ENCODE data around the gene EGLN2. TPM values are rescaled to one million over a fixed set of nuclear protein-coding genes. Genes with fewer than 3 reads are reported as not detected.
"Not testable (repeated sequence)": the region's sequence is repeated elsewhere in the genome, so short reads cannot be mapped to it uniquely, and the experiment has no call there.

The EGLN2 gene
- total RNA-seq, 2 donors from 2014 or later: 41.7 to 61.3 TPM

DNA sequence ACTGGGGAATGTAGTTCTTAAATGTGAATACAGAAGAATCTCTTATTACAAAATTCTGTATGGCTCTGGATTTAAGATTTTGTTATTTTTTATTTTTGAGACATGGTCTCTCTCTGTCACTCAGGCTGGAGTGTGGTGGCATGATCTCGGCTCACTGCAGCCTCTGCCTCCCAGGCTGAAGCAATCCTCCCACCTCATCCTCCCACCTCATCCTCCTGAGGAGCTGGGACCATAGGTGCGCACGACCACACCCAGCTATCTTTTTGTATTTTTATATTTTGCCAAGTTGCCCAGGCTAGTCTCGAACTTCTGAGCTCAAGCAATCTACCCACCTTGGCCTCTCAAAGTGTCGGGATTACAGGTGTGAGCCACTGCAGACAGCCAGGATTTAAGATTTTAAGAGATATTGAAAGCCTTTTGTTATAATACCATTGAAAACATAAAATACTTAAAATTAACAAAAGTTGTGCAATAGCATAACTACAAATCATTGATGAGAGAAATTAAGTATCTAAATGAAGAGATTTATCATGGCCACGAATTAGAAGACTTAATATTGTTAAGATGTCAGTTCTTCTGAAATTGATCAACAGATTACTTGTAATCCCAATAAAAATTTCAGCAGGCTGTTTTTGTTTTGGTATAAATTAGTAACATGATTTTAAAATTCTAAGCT lies 37.9 kb downstream of the EGLN2 start:
- no peaks in the 10 kb centered on the region for H3K9me3 ChIP-seq
- DNase-seq (ENCODE audit: low spot score): no peak

DNA sequence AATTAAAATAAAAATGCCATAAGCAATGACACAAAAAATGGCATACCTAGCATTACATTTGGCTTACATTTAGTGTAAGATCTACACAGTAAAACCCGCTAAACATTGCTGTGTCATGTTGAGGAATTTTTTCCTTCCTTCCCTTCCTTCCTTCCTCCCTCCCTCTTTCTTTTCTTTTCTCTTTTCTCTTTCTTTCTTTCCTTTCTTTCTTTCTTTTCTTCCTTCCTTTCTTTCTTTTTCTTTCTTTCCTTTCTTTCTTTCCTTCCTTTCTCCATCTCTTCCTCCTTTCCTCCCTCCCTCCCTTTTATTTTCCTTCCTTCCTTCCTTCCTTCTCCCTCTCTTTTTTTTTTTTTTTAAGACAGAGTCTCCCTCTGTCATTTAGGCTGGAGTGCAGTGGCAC lies 39.5 kb downstream of the EGLN2 start:
- H3K27me3 ChIP-seq; H3K4me3 ChIP-seq; H3K36me3 ChIP-seq; DNase-seq (ENCODE audit: low spot score); H3K27ac ChIP-seq; H3K9me3 ChIP-seq; H3K4me1 ChIP-seq: not testable (repeated sequence)

More for the DNA sequence above, 37.9 kb downstream of the EGLN2 start:
- Histone ChIP-seq H3K27me3 (no peaks in the 10 kb centered on the region), H3K4me1 (peaks cover 0 to 3% of the 10 kb centered on the region in 2 donors), H3K4me3 (no peak overlapping the region), H3K36me3 (no peaks in the 10 kb centered on the region), H3K27ac (no peak overlapping the region)
- TF ChIP-seq, protein P1, sequence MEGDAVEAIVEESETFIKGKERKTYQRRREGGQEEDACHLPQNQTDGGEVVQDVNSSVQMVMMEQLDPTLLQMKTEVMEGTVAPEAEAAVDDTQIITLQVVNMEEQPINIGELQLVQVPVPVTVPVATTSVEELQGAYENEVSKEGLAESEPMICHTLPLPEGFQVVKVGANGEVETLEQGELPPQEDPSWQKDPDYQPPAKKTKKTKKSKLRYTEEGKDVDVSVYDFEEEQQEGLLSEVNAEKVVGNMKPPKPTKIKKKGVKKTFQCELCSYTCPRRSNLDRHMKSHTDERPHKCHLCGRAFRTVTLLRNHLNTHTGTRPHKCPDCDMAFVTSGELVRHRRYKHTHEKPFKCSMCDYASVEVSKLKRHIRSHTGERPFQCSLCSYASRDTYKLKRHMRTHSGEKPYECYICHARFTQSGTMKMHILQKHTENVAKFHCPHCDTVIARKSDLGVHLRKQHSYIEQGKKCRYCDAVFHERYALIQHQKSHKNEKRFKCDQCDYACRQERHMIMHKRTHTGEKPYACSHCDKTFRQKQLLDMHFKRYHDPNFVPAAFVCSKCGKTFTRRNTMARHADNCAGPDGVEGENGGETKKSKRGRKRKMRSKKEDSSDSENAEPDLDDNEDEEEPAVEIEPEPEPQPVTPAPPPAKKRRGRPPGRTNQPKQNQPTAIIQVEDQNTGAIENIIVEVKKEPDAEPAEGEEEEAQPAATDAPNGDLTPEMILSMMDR (IDR thresholded peaks at IDR 0.05): no peak

DNA sequence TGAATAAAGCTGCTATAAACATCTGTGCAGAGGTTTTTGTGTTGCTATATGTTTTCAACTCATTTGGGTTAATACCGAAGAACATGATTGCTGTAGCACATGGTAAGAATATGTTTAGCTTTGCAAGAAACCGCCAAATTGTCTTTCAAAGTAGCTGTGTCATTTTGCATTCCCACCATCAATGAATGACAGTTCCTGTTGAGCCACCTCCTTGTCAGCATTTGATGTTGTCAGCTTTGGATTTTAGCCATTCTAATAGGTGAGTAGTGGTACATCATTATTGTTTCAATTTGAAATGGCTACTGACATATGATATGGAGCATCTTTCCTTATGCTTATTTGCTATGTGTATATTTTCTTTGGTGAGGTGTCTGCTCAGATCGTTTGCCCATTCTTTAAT lies 43.0 kb downstream of the EGLN2 start:
- H3K27me3 ChIP-seq; H3K36me3 ChIP-seq; H3K9me3 ChIP-seq; DNase-seq (ENCODE audit: low spot score); H3K4me3 ChIP-seq; H3K4me1 ChIP-seq; H3K27ac ChIP-seq: not testable (repeated sequence)

DNA sequence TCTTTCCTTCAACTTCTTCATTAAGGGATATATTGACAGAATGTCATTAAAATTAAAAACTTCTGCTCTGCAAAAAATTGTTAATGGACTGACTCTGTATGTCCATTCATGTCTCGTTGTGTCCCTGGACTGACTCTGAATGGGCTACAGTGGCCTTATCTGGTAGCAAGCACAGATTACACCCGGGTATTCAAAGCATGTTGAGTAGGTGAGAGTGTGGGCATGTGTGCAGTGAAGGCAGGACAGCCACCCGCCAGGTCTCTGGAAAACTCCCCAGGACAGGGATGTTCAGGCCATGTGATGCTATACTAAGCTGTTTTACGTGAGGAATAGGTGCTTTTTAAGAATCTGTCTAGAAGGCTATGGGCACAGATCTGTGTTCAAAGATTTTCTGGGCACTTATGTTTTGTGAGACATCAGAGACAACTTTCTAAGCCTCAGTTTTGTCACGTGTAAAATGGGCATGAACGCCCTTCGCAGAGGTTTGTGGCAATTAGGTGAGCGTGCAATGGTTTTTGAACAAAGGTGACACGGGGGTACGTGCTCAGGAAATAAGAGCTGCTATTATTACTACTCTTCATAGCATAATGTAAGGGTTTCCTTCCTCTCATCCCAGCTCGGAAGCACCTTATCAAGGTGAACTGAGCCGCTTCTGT lies 44.1 kb downstream of the EGLN2 start:
- not testable (repeated sequence) for H3K27me3 ChIP-seq; H3K4me1 ChIP-seq; H3K36me3 ChIP-seq; DNase-seq (ENCODE audit: low spot score); H3K27ac ChIP-seq; H3K9me3 ChIP-seq
- peak overlapping the region in 1 of 2 donors; percentile 23 for H3K4me3 ChIP-seq

DNA sequence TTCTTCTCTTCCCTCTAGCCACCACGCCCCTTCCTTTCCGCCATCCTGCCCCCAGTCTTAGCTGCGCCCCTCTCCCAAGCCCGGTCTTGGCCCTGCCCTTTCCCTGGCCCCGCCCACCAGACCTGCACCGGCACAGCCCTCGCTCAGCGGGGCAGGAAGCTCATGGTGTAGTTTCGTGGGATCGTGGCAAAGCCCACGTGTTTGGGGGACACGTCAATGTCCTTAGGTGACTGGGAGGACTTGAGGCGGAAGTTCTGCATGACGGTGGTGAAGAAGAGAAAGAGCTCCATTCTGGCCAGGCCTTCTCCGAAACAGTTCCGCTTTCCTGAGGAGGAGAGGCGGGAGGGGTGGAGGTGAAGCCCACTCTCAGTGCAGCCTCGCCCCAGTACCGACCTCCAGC lies 44.7 kb downstream of the EGLN2 start:
- H3K9me3 ChIP-seq; DNase-seq (ENCODE audit: low spot score); H3K27me3 ChIP-seq; H3K27ac ChIP-seq; H3K36me3 ChIP-seq; H3K4me1 ChIP-seq: not testable (repeated sequence)
- H3K4me3 ChIP-seq: peak overlapping the region in 1 of 2 donors; percentile 23

DNA sequence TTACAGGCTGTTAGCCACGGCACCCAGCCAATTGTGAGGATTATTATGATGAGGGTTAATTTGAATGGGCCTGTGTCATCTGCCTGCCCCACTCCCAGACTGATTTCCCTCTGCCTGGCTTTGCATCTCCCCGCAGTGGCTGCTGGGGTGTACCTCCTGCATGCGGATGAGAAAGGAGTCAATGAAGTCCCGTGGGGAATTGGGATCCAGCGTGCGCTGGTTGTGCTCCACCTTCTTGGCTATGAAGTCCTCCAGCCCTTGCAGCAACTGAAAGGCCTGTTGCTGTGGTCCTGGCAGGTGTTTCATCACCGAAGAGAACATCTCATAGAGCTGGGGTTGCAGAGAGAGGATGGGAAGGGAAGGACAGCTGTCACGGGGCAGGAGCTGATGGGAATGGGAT lies 47.7 kb downstream of the EGLN2 start:
- not testable (repeated sequence) for H3K27me3 ChIP-seq; H3K9me3 ChIP-seq; DNase-seq (ENCODE audit: low spot score); H3K27ac ChIP-seq; H3K4me1 ChIP-seq; H3K4me3 ChIP-seq; H3K36me3 ChIP-seq

DNA sequence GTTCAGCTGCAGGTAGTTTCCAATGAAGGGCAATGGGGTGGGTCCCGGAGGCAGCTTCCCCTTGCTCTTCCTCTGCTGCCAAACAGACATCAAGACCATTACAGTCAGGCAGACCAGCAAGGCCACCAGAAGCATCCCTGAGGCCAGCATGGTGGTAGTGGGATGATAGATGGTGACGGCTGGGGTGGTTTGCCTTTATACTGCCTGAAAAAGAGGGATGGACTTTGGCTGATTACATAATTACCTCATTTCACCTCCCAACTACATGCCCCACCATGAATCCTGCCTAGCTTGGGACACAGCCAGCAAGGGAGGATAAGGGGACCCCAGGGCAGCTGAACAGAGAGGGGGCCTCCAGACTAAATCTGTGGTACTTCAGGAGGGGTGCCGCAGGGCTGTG lies 51.3 kb downstream of the EGLN2 start, which contains the start of gene CYP2A6:
Gene CYP2A6, minus strand, starts transcription at position 171 of the 400 bp plus-strand sequence. Its CDS starts 21 bp downstream, at position 150.
- DNase-seq (ENCODE audit: low spot score); H3K27ac ChIP-seq: not testable (repeated sequence)

DNA sequence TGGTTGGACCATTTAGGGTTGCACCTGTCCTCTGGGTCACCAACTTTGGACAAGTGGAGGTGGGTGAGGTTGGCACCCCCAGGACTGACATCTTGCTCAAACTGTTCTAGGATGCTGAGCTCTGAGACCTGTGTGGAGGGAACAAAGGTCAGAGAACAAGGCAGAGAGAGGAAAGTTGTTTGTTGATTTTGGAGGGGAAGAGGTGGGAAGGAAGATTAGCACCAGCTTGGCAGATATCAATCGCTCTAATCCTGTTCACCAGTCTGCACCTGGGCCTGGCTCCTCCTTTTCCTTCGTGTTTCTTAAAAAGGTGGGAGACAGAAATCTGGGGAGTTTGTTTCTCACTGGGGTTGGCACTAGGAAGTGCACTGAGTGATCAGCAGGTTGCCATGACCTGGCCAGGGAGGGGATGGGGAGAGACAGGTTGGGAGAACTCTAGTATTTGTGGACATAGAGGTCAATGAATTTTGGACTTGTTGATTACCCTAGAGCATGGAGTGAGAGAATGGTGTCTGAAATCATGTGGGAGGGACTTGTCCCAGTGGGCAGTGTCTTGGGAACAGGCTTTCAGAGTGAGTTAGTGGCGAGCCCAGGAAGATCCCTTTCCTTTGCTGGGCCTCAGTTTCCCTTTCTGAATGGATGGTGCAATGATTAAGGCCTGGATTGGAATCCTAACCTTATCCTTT lies 53.6 kb downstream of the EGLN2 start:
- not testable (repeated sequence) for H3K4me1 ChIP-seq; H3K27me3 ChIP-seq; DNase-seq (ENCODE audit: low spot score); H3K36me3 ChIP-seq; H3K27ac ChIP-seq; H3K9me3 ChIP-seq; H3K4me3 ChIP-seq

More for the DNA sequence above, 51.3 kb downstream of the EGLN2 start, which contains the start of gene CYP2A6:
- not testable (repeated sequence) for H3K4me1 ChIP-seq, H3K27me3 ChIP-seq, H3K4me3 ChIP-seq, H3K36me3 ChIP-seq, H3K9me3 ChIP-seq

Other genes starting within 250 kb of the EGLN2 start
- 10 to 100 TPM; 15.8 to 35.6 TPM for gene SHKBP1, start 222.3 kb upstream of the EGLN2 start, total RNA-seq
- 100 to 1,000 TPM; 152 to 257 TPM for gene LTBP4, start 197.8 kb upstream of the EGLN2 start, total RNA-seq
- gene NUMBL, start 108.5 kb upstream of the EGLN2 start, total RNA-seq: 10 to 100 TPM; 11.2 to 28.1 TPM
- 10 to 100 TPM; 23.3 to 26.6 TPM for gene COQ8B, start 82.3 kb upstream of the EGLN2 start, total RNA-seq
- gene ITPKC, start 82.1 kb upstream of the EGLN2 start, total RNA-seq: 10 to 100 TPM; 15.2 to 15.6 TPM
- 1 to 10 TPM; 3.7 to 5.3 TPM for gene ACTMAP, start 48.7 kb upstream of the EGLN2 start, total RNA-seq
- gene SNRPA, start 48.0 kb upstream of the EGLN2 start, total RNA-seq: 10 to 100 TPM; 30.7 to 32.9 TPM
- gene MIA, start 23.7 kb upstream of the EGLN2 start, total RNA-seq: 1 to 10 TPM in 1 of 2 donors, not detected in 1; 3.5 TPM
- 10 to 100 TPM; 14.6 to 23.6 TPM for gene RAB4B, start 20.9 kb upstream of the EGLN2 start, total RNA-seq
- not detected for gene CYP2A6, start 51.3 kb downstream of the EGLN2 start, total RNA-seq
- gene CYP2A7, start 83.0 kb downstream of the EGLN2 start, total RNA-seq: not detected
- not detected for gene CYP2B6, start 192.1 kb downstream of the EGLN2 start, total RNA-seq

All from right atrium auricular region (tissue), 2 donors.